Measurements from ENCODE around the gene ZNF227. TPM values are rescaled to one million over a fixed set of nuclear protein-coding genes. Genes with fewer than 3 reads are reported as not detected.

ZNF227 gene
- total RNA-seq, 1 experiment from 2014 or later, result 25.9 TPM

GRCh38 chr19:44192127-44192526, 20.2 kb upstream of the ZNF227 start:
- ChIA-PET CTCF (no interaction called here), POLR2A (no interaction called here)
- Histone ChIP-seq H3K4me1 (no peaks in the 10 kb centered on the region), H3K36me3 (ENCODE audit: control insufficient read depth, insufficient read depth, low read length) (no peaks in the 10 kb centered on the region), H3K27me3 (replicated peaks; ENCODE audit: control insufficient read depth, insufficient read depth, low read length) (no peaks in the 10 kb centered on the region), H3K9me3 (no peaks in the 10 kb centered on the region), H3K4me3 (ENCODE audit: low read depth, low read length) (no peak overlapping the region)
- H3K27ac Mint-ChIP-seq (ENCODE audit: unreplicated experiment), result no peak overlapping the region
- no peak for DNase-seq
- no peak overlapping the region for H3K4me3 Mint-ChIP-seq (ENCODE audit: unreplicated experiment)
- H3K36me3 Mint-ChIP-seq (ENCODE audit: insufficient read depth, unreplicated experiment), result no peaks in the 10 kb centered on the region
- intact Hi-C loops (cut with micrococcal nuclease; ENCODE audit: unreplicated experiment), result no loop called here
- peaks cover 17% of the 10 kb centered on the region for H3K27me3 Mint-ChIP-seq (ENCODE audit: insufficient read depth, unreplicated experiment)
- no peak for TF ChIP-seq CTCF (IDR thresholded peaks at IDR 0.05; ENCODE audit: insufficient read depth in 1 of 2, low read depth in 1 of 2, low read length in 1 of 2, severe bottlenecking in 1 of 2, unreplicated experiment in 1 of 2)
- BruUV-seq (replicated peaks), result no TSS peak
- H3K9me3 Mint-ChIP-seq (ENCODE audit: unreplicated experiment), result peaks cover 34% of the 10 kb centered on the region
- H3K4me1 Mint-ChIP-seq (ENCODE audit: low read depth, unreplicated experiment), result no peaks in the 10 kb centered on the region

- no TSS peak for BruUV-seq (replicated peaks)
- Mint-ChIP-seq H3K4me3 (ENCODE audit: unreplicated experiment) (no peak overlapping the region), H3K27me3 (ENCODE audit: insufficient read depth, unreplicated experiment) (peaks cover 12% of the 10 kb centered on the region), H3K27ac (ENCODE audit: unreplicated experiment) (no peak overlapping the region), H3K36me3 (ENCODE audit: insufficient read depth, unreplicated experiment) (no peaks in the 10 kb centered on the region), H3K9me3 (ENCODE audit: unreplicated experiment) (peaks cover 11% of the 10 kb centered on the region), H3K4me1 (ENCODE audit: low read depth, unreplicated experiment) (no peaks in the 10 kb centered on the region)
- no peaks in the 10 kb centered on the region for H3K27me3 ChIP-seq (replicated peaks; ENCODE audit: control insufficient read depth, insufficient read depth, low read length)
- no peaks in the 10 kb centered on the region for H3K4me1 ChIP-seq
- intact Hi-C loops (cut with micrococcal nuclease; ENCODE audit: unreplicated experiment), result no loop called here
- peaks cover 4% of the 10 kb centered on the region; the same call in 1 of the 2 replicates for H3K9me3 ChIP-seq
- no peak for DNase-seq
- ChIA-PET CTCF (no interaction called here), POLR2A (no interaction called here)
- TF ChIP-seq CTCF (IDR thresholded peaks at IDR 0.05; ENCODE audit: insufficient read depth in 1 of 2, low read depth in 1 of 2, low read length in 1 of 2, severe bottlenecking in 1 of 2, unreplicated experiment in 1 of 2), result no peak
- no peak overlapping the region for H3K4me3 ChIP-seq (ENCODE audit: low read depth, low read length)
- no peaks in the 10 kb centered on the region for H3K36me3 ChIP-seq (ENCODE audit: control insufficient read depth, insufficient read depth, low read length)
These were observed 15.6 kb upstream of the ZNF227 start for GRCh38 chr19:44196772-44197171.

- Mint-ChIP-seq H3K36me3 (ENCODE audit: insufficient read depth, unreplicated experiment) (peaks cover 7% of the 10 kb centered on the region), H3K9me3 (ENCODE audit: unreplicated experiment) (peaks cover 38% of the 10 kb centered on the region), H3K4me1 (ENCODE audit: low read depth, unreplicated experiment) (peaks cover 6% of the 10 kb centered on the region), H3K27me3 (ENCODE audit: insufficient read depth, unreplicated experiment) (peaks cover 6% of the 10 kb centered on the region), H3K4me3 (ENCODE audit: unreplicated experiment) (no peak overlapping the region), H3K27ac (ENCODE audit: unreplicated experiment) (no peak overlapping the region)
- H3K4me3 ChIP-seq (ENCODE audit: low read depth, low read length), result no peak overlapping the region
- ChIA-PET POLR2A (no interaction called here), CTCF (no interaction called here)
- no peaks in the 10 kb centered on the region for H3K27me3 ChIP-seq (replicated peaks; ENCODE audit: control insufficient read depth, insufficient read depth, low read length)
- intact Hi-C loops (cut with micrococcal nuclease; ENCODE audit: unreplicated experiment), result no loop called here
- peaks cover 7% of the 10 kb centered on the region; the same call in 1 of the 2 replicates for H3K9me3 ChIP-seq
- no peak for DNase-seq
- TF ChIP-seq CTCF (IDR thresholded peaks at IDR 0.05; ENCODE audit: insufficient read depth in 1 of 2, low read depth in 1 of 2, low read length in 1 of 2, severe bottlenecking in 1 of 2, unreplicated experiment in 1 of 2), result no peak
- BruUV-seq (replicated peaks), result no TSS peak
- H3K36me3 ChIP-seq (ENCODE audit: control insufficient read depth, insufficient read depth, low read length), result no peaks in the 10 kb centered on the region
- no peaks in the 10 kb centered on the region for H3K4me1 ChIP-seq
These were observed 9.9 kb upstream of the ZNF227 start for GRCh38 chr19:44202470-44202869.

Data from Caco-2 (cell line).